Transverse colon (tissue), 4 donors: ENCODE data around the gene C1QTNF12. TPM values are rescaled to one million over a fixed set of nuclear protein-coding genes. Genes with fewer than 3 reads are reported as not detected.

Experiments
- DNase-seq: peaks from one replicate; pipeline ENCODE4 v3.0.0-alpha.2; 2019
- H3K27ac ChIP-seq, 4 donors: fragments of 200-600 bp; sonication (generic); 2 replicates each; pipeline ENCODE4 v1.5.1; 2016 to 2018; ENCODE audit warnings: inconsistent platforms in 4 of 4
- H3K27me3 ChIP-seq: fragments of 200-600 bp; sonication (generic); 2 replicates; pipeline ENCODE4 v1.5.1; 2017; ENCODE audit warnings: inconsistent platforms
- H3K36me3 ChIP-seq, 4 donors: fragments of 200-600 bp; sonication (generic); 2 replicates each; pipeline ENCODE4 v1.5.1; 2017 to 2019; ENCODE audit warnings: inconsistent platforms in 4 of 4
- H3K4me1 ChIP-seq, 4 donors: fragments of 200-600 bp; sonication (generic); 2 replicates each; pipeline ENCODE4 v1.5.1; 2017 to 2020; ENCODE audit warnings: inconsistent platforms in 4 of 4
- H3K4me3 ChIP-seq, 4 donors: fragments of 200-600 bp; sonication (generic); 1 replicate in 1 of 4; 2 replicates in 3 of 4; pipeline versions ENCODE4 v1.5.1 to v1.6.1; 2017 to 2019; ENCODE audit warnings: inconsistent platforms in 4 of 4
- H3K9me3 ChIP-seq, 2 donors: fragments of 200-600 bp; sonication (generic); 2 replicates each; pipeline ENCODE4 v1.5.1; 2017 to 2019; ENCODE audit warnings: inconsistent platforms in 2 of 2
- CTCF ChIP-seq, 5 experiments: fragments of 200-600 bp in 3 of 5; fragments of 450-650 bp in 2 of 5; sonication (generic) in 3 of 5; IDR thresholded peaks; 1 replicate in 2 of 5; 2 replicates in 3 of 5; pipeline ENCODE4 v1.5.1; 2016 to 2017; ENCODE audit warnings: antibody characterized with exemption in 5 of 5, inconsistent platforms in 3 of 5, mild to moderate bottlenecking in 2 of 5, moderate library complexity in 1 of 5
- EP300 ChIP-seq: sonication (generic); formaldehyde crosslinking; IDR thresholded peaks from one replicate; pipeline ENCODE4 v1.6.1; 2017; ENCODE audit warnings: antibody characterized with exemption, low read depth
- POLR2A ChIP-seq: fragments of 450-650 bp; IDR thresholded peaks from one replicate; pipeline ENCODE4 v1.6.1; 2016; ENCODE audit warnings: antibody characterized with exemption, mild to moderate bottlenecking, moderate library complexity
- POLR2AphosphoS5 ChIP-seq, 3 donors: sonication (generic); formaldehyde crosslinking; IDR thresholded peaks; one replicate each; pipeline ENCODE4 v1.6.1; 2016; ENCODE audit warnings: antibody characterized with exemption in 3 of 3
- WGBS, 2 donors: methylation state at CpG; one replicate each; pipeline ENCODE4 v1.1.5; 2018; ENCODE audit warnings: low coverage in 1 of 2; 5-methylcytosine and 5-hydroxymethylcytosine counted together
- in situ Hi-C, 4 donors: fragments of 200-750 bp; cut with MboI; loops; one replicate each; pipeline versions ENCODE4 v1.15.0 to v1.15.1; 2017; ENCODE audit warnings: low sequenced_read_pairs in 3 of 4, low pct_ligation_motif_present in 1 of 4, low pct_unique_long_range_greater_than_20kb in 1 of 4
- intact Hi-C: fragments of 100-400 bp; cut with DNase I; formaldehyde crosslinking; loops from one replicate; pipeline ENCODE4 v1.15.1; 2023; ENCODE audit warnings: low total_unique reads
- total RNA-seq, 4 donors: library from RNA; depleted of rRNA; stranded (reverse); fragments of >200 nt; gene quantifications; one replicate each; pipeline ENCODE4 v1.1.0, GENCODE V29; 2016

The C1QTNF12 gene
- total RNA-seq, result 10 to 100 TPM in 3 of 4 donors, not detected in 1; 11.9 to 52.8 (median 15.7) TPM

- Histone ChIP-seq H3K27me3 (peaks cover 32% of the 10 kb centered on the region), H3K9me3 (no peaks in the 10 kb centered on the region), H3K27ac (no peak within 1 kb of the TSS), H3K36me3 (no peaks in the 10 kb centered on the region), H3K4me3 (no peak within 1 kb of the TSS), H3K4me1 (peaks cover 6 to 23% (median 11%) of the 10 kb centered on the region in 4 donors)
- WGBS, 2 donors, result 7% methylated on average over 45 of the region's 74 CpGs; no CpG with 5 or more reads in 1 of the 2 donors
- intact Hi-C loops (no loop called here), in situ Hi-C loops (no loop called here)
- no peak for DNase-seq
- TF ChIP-seq CTCF (IDR thresholded peaks at IDR 0.05) (no peak), POLR2A (no peak), EP300 (no peak), POLR2AphosphoS5 (IDR thresholded peaks at IDR 0.05) (no peak)
Measured at GRCh38 chr1:1246577-1247340, at the start of gene C1QTNF12. C1QTNF12 (minus strand) TSS chr1:1246722; CDS start chr1:1246690, 32 bp downstream.

- no peak overlapping the region for H3K27ac ChIP-seq
- intact Hi-C loops, result no loop called here
- H3K36me3 ChIP-seq, result no peaks in the 10 kb centered on the region
- 96 to 100% methylated on average over 1 to 31 of the region's 35 CpGs for WGBS, 2 donors
- peaks cover 0 to 12% (median 10%) of the 10 kb centered on the region in 4 donors for H3K4me1 ChIP-seq
- no peak overlapping the region for H3K4me3 ChIP-seq
- H3K27me3 ChIP-seq, result no peaks in the 10 kb centered on the region
- no peaks in the 10 kb centered on the region for H3K9me3 ChIP-seq
- DNase-seq, result no peak
- in situ Hi-C loops, result no loop called here
- TF ChIP-seq CTCF (IDR thresholded peaks at IDR 0.05) (no peak), EP300 (no peak), POLR2AphosphoS5 (IDR thresholded peaks at IDR 0.05) (no peak)
Measured at GRCh38 chr1:1295154-1295923, 48.8 kb upstream of the C1QTNF12 start.

- intact Hi-C loops (no loop called here), in situ Hi-C loops (no loop called here)
- 96% methylated on average over 51 of the region's 58 CpGs; no CpG with 5 or more reads in 1 of the 2 donors for WGBS, 2 donors
- no peak overlapping the region for H3K27ac ChIP-seq
- no peaks in the 10 kb centered on the region for H3K9me3 ChIP-seq
- H3K4me1 ChIP-seq, result peaks cover 0 to 12% (median 10%) of the 10 kb centered on the region in 4 donors
- no peaks in the 10 kb centered on the region for H3K27me3 ChIP-seq
- TF ChIP-seq EP300, result no peak
- TF ChIP-seq CTCF (IDR thresholded peaks at IDR 0.05), result no peak
- TF ChIP-seq POLR2A, result no peak
- no peak for TF ChIP-seq POLR2AphosphoS5 (IDR thresholded peaks at IDR 0.05)
- H3K36me3 ChIP-seq, result no peaks in the 10 kb centered on the region
- DNase-seq, result no peak
- no peak overlapping the region for H3K4me3 ChIP-seq
Measured at GRCh38 chr1:1294250-1294890, 47.8 kb upstream of the C1QTNF12 start.
